T-helper 1 cell treated with Interleukin-12 subunit alpha and Interleukin-12 subunit beta and Interleukin-4 antibody, amounts not matched to agents 30 ng/mL and 1 ng/mL, for 36 hours (primary cell): Measurements from ENCODE around the gene HGFAC. TPM values are rescaled to one million over a fixed set of nuclear protein-coding genes. Genes with fewer than 3 reads are reported as not detected.

Experiments used
- intact Hi-C: fragments of 100-400 bp; cut with micrococcal nuclease; formaldehyde crosslinking; loops from one replicate; pipeline ENCODE4 v1.15.1; 2024
- total RNA-seq: library from RNA; stranded (reverse); gene quantifications from 2 replicates; pipeline ENCODE4 v1.2.3, GENCODE V29; 2022

Gene HGFAC
- total RNA-seq, 1 donor from 2014 or later, result not detected

GRCh38 chr4:3472411-3473141, 30.8 kb downstream of the HGFAC start:
- intact Hi-C loops, result no loop called here

- intact Hi-C loops, result no loop called here
Observed at GRCh38 chr4:3473181-3473950, 31.6 kb downstream of the HGFAC start.

GRCh38 chr4:3473996-3474765, 32.4 kb downstream of the HGFAC start:
- intact Hi-C loops, result no loop called here

- intact Hi-C loops, result no loop called here
Observed at GRCh38 chr4:3475041-3475712, 33.4 kb downstream of the HGFAC start.

GRCh38 chr4:3475713-3476260, 34.0 kb downstream of the HGFAC start:
- intact Hi-C loops, result no loop called here

GRCh38 chr4:3476341-3476747, 34.6 kb downstream of the HGFAC start:
- intact Hi-C loops, result no loop called here

- intact Hi-C loops, result no loop called here
Observed at GRCh38 chr4:3476936-3477749, 35.4 kb downstream of the HGFAC start.

- intact Hi-C loops, result no loop called here
Observed at GRCh38 chr4:3477750-3478430, 36.1 kb downstream of the HGFAC start.

- intact Hi-C loops, result no loop called here
Observed at GRCh38 chr4:3478446-3479357, 36.9 kb downstream of the HGFAC start.

GRCh38 chr4:3479358-3480101, 37.8 kb downstream of the HGFAC start:
- intact Hi-C loops, result loop anchor here (1.0 to 2.0 kb wide), 4 partner anchors 37 to 373 kb away; no protein-coding TSS in a partner anchor

- intact Hi-C loops, result loop anchor here (1.0 to 2.0 kb wide), 4 partner anchors 38 to 374 kb away; no protein-coding TSS in a partner anchor
Observed at GRCh38 chr4:3480528-3481112, 38.9 kb downstream of the HGFAC start.

- intact Hi-C loops, result loop anchor here (2.0 kb wide), 2 partner anchors 38 to 288 kb away; no protein-coding TSS in a partner anchor
Observed at GRCh38 chr4:3481113-3481531, 39.4 kb downstream of the HGFAC start.

GRCh38 chr4:3481783-3482393, 40.1 kb downstream of the HGFAC start:
- intact Hi-C loops, result loop anchor here (2.0 kb wide), 2 partner anchors 39 to 289 kb away; no protein-coding TSS in a partner anchor

GRCh38 chr4:3482707-3483106, 40.9 kb downstream of the HGFAC start:
- intact Hi-C loops, result no loop called here

- intact Hi-C loops, result no loop called here
Observed at GRCh38 chr4:3483471-3483921, 41.7 kb downstream of the HGFAC start.
